CD14-positive monocyte (primary cell): ENCODE measurements around the gene IL34. TPM values are rescaled to one million over a fixed set of nuclear protein-coding genes. Genes with fewer than 3 reads are reported as not detected.

ENCODE experiments used
- DNase-seq, 3 donors: peaks; one replicate each; pipeline ENCODE4 v3.0.0-alpha.2; 2011 to 2022
- H2AFZ ChIP-seq: 2 replicates; pipeline ENCODE4 v1.6.0; 2012; ENCODE audit warnings: mild to moderate bottlenecking, low read depth, low read length, inconsistent platforms; ENCODE audit not compliant: insufficient read depth, poor library complexity, severe bottlenecking
- H3K27ac ChIP-seq, 2 donors: 1 replicate in 1 of 2; 2 replicates in 1 of 2; pipeline ENCODE4 v1.5.1; 2012 to 2013; ENCODE audit warnings: low read length in 2 of 2, control low read depth in 1 of 2, inconsistent platforms in 1 of 2, low read depth in 1 of 2, mild to moderate bottlenecking in 1 of 2
- H3K27me3 ChIP-seq, 2 donors: one replicate each; pipeline versions ENCODE4 v1.6.0 to v1.6.1; 2011 to 2013; ENCODE audit warnings: low read length in 2 of 2; ENCODE audit not compliant: control insufficient read depth in 2 of 2, insufficient read depth in 2 of 2
- H3K36me3 ChIP-seq, 2 donors: replicated peaks in 1 of 2; 1 replicate in 1 of 2; 2 replicates in 1 of 2; pipeline versions ENCODE4 v1.5.1 to v1.6.1; 2012 to 2013; ENCODE audit warnings: low read length in 2 of 2, control low read depth in 1 of 2, inconsistent platforms in 1 of 2, mild to moderate bottlenecking in 1 of 2; ENCODE audit not compliant: insufficient read depth in 2 of 2, control insufficient read depth in 1 of 2
- H3K4me1 ChIP-seq, 2 donors: 1 replicate in 1 of 2; 2 replicates in 1 of 2; pipeline versions ENCODE4 v1.5.1 to v1.6.1; 2012 to 2013; ENCODE audit warnings: low read length in 2 of 2, control low read depth in 1 of 2, inconsistent platforms in 1 of 2, mild to moderate bottlenecking in 1 of 2, moderate library complexity in 1 of 2; ENCODE audit not compliant: insufficient read depth in 2 of 2, control insufficient read depth in 1 of 2
- H3K4me2 ChIP-seq: replicated peaks from 2 replicates; pipeline ENCODE3; 2012; ENCODE audit warnings: low read length, moderate library complexity, mild to moderate bottlenecking; ENCODE audit not compliant: poor library complexity, severe bottlenecking; ENCODE audit errors: extremely low read depth
- H3K4me3 ChIP-seq, 3 experiments: fragments of 200-600 bp in 1 of 3; sonication (generic) in 1 of 3; replicated peaks in 1 of 3; 1 replicate in 2 of 3; 2 replicates in 1 of 3; pipeline ENCODE4 v1.5.1; 2011 to 2013; ENCODE audit warnings: low read length in 3 of 3, mild to moderate bottlenecking in 3 of 3, control low read depth in 2 of 3, low read depth in 2 of 3, inconsistent platforms in 1 of 3, moderate library complexity in 1 of 3
- H3K79me2 ChIP-seq: 2 replicates; pipeline ENCODE4 v1.6.0; 2012; ENCODE audit warnings: mild to moderate bottlenecking, control low read depth, inconsistent platforms, low read length, moderate library complexity; ENCODE audit not compliant: insufficient read depth
- H3K9ac ChIP-seq: 2 replicates; pipeline ENCODE4 v1.6.0; 2017; ENCODE audit warnings: low read length, mild to moderate bottlenecking; ENCODE audit not compliant: insufficient read depth, poor library complexity, severe bottlenecking
- H3K9me3 ChIP-seq, 2 donors: replicated peaks in 1 of 2; 1 replicate in 1 of 2; 2 replicates in 1 of 2; pipeline versions ENCODE4 v1.5.1 to v1.6.1; 2012 to 2013; ENCODE audit warnings: low read length in 2 of 2, control low read depth in 1 of 2; ENCODE audit not compliant: control insufficient read depth in 1 of 2, insufficient read depth in 1 of 2
- H4K20me1 ChIP-seq: 2 replicates; pipeline ENCODE4 v1.6.0; 2012; ENCODE audit warnings: mild to moderate bottlenecking, low read length, control low read depth, moderate library complexity; ENCODE audit not compliant: insufficient read depth
- H3K27ac Mint-ChIP-seq, 7 donors: one replicate each; pipeline ENCODE4 v1.8.0; 2020; ENCODE audit warnings: mild to moderate bottlenecking in 7 of 7, mixed read lengths in 7 of 7, moderate library complexity in 6 of 7, inconsistent platforms in 2 of 7
- H3K27me3 Mint-ChIP-seq, 3 donors: one replicate each; pipeline ENCODE4 v1.8.0; 2021 to 2022; ENCODE audit warnings: low read depth in 3 of 3, mild to moderate bottlenecking in 3 of 3, mixed read lengths in 3 of 3, moderate library complexity in 3 of 3, inconsistent platforms in 1 of 3
- H3K36me3 Mint-ChIP-seq, 2 donors: one replicate each; pipeline ENCODE4 v1.8.0; 2020; ENCODE audit warnings: mixed read lengths in 2 of 2, inconsistent platforms in 1 of 2, mild to moderate bottlenecking in 1 of 2
- H3K4me1 Mint-ChIP-seq: one replicate; pipeline ENCODE4 v1.8.0; 2020; ENCODE audit warnings: mild to moderate bottlenecking, mixed read lengths
- H3K4me3 Mint-ChIP-seq, 2 donors: one replicate each; pipeline ENCODE4 v1.8.0; 2020; ENCODE audit warnings: mild to moderate bottlenecking in 2 of 2, mixed read lengths in 2 of 2, moderate library complexity in 1 of 2
- H3K9me3 Mint-ChIP-seq, 7 donors: one replicate each; pipeline ENCODE4 v1.8.0; 2020 to 2022; ENCODE audit warnings: mixed read lengths in 7 of 7, mild to moderate bottlenecking in 6 of 7, moderate library complexity in 6 of 7, inconsistent platforms in 2 of 7
- CTCF ChIP-seq: fragments of 200-600 bp; IDR thresholded peaks from one replicate; pipeline ENCODE4 v1.8.0; 2022; ENCODE audit warnings: antibody characterized with exemption, mild to moderate bottlenecking
- WGBS: methylation state at CpG from one replicate; pipeline ENCODE4 v1.1.5; 2013; ENCODE audit warnings: missing lambda C conversion rate; ENCODE audit not compliant: insufficient coverage; 5-methylcytosine and 5-hydroxymethylcytosine counted together
- intact Hi-C, 2 donors: fragments of 100-400 bp; cut with micrococcal nuclease; formaldehyde crosslinking; loops; one replicate each; pipeline versions ENCODE4 v1.15.0 to v1.15.1; 2023
- polyA plus RNA-seq, 3 donors: library from polyadenylated mRNA; depleted of rRNA in 1 of 3; unstranded in 2 of 3; stranded (reverse) in 1 of 3; fragments of 300-500 nt in 2 of 3; fragments of >200 nt in 1 of 3; fragmentation: Illumina TruSeq in 2 of 3; gene quantifications; 1 replicate in 2 of 3; 2 replicates in 1 of 3; pipeline ENCODE4 v1.2.3, GENCODE V29; 2012 to 2021

Gene IL34
- polyA plus RNA-seq, 3 donors: not detected

GRCh38 chr16:70664325-70665112, 18.2 kb downstream of the IL34 start:
- DNase-seq: no peak

GRCh38 chr16:70665113-70665694, 18.8 kb downstream of the IL34 start:
- Mint-ChIP-seq H3K27ac (no peak overlapping the region), H3K9me3 (peaks cover 0 to 3% (median 0%) of the 10 kb centered on the region in 7 donors), H3K4me3 (no peak overlapping the region), H3K27me3 (peaks cover 1 to 3% (median 2%) of the 10 kb centered on the region in 3 donors), H3K4me1 (no peaks in the 10 kb centered on the region), H3K36me3 (peaks cover 4 to 10% of the 10 kb centered on the region in 2 donors)
- H3K36me3 ChIP-seq: no peaks in the 10 kb centered on the region
- no peak overlapping the region for H3K4me3 ChIP-seq
- H3K27me3 ChIP-seq: no peaks in the 10 kb centered on the region
- DNase-seq: no peak
- WGBS: 97% methylated on average over 7 of the region's 14 CpGs
- H3K27ac ChIP-seq: no peak overlapping the region
- no peak for TF ChIP-seq CTCF
- H3K4me2 ChIP-seq: no peak overlapping the region
- H3K9ac ChIP-seq: no peak overlapping the region
- no peaks in the 10 kb centered on the region for H3K79me2 ChIP-seq
- no peaks in the 10 kb centered on the region for H3K4me1 ChIP-seq
- H3K9me3 ChIP-seq: no peaks in the 10 kb centered on the region
- intact Hi-C loops: no loop called here
- no peak overlapping the region for H2AFZ ChIP-seq
- no peaks in the 10 kb centered on the region for H4K20me1 ChIP-seq

More at GRCh38 chr16:70664325-70665112, 18.2 kb downstream of the IL34 start:
- H2AFZ ChIP-seq: no peak overlapping the region
- peaks cover 0 to 3% (median 0%) of the 10 kb centered on the region in 7 donors for H3K9me3 Mint-ChIP-seq
- no peaks in the 10 kb centered on the region for H3K4me1 Mint-ChIP-seq
- H3K4me3 Mint-ChIP-seq: no peak overlapping the region
- no peaks in the 10 kb centered on the region for H3K4me1 ChIP-seq
- 95% methylated on average over 31 of the region's 39 CpGs for WGBS
- no peak overlapping the region for H3K9ac ChIP-seq
- no peaks in the 10 kb centered on the region for H4K20me1 ChIP-seq
- H3K27me3 ChIP-seq: no peaks in the 10 kb centered on the region
- H3K36me3 Mint-ChIP-seq: peaks cover 4 to 10% of the 10 kb centered on the region in 2 donors
- H3K27ac Mint-ChIP-seq: no peak overlapping the region
- no peaks in the 10 kb centered on the region for H3K36me3 ChIP-seq
- H3K27ac ChIP-seq: no peak overlapping the region
- H3K4me3 ChIP-seq: no peak overlapping the region
- intact Hi-C loops: no loop called here
- H3K9me3 ChIP-seq: no peaks in the 10 kb centered on the region
- no peak overlapping the region for H3K4me2 ChIP-seq
- peaks cover 1 to 3% (median 2%) of the 10 kb centered on the region in 3 donors for H3K27me3 Mint-ChIP-seq
- no peaks in the 10 kb centered on the region for H3K79me2 ChIP-seq
- no peak for TF ChIP-seq CTCF
